HG03097 (cell line): ENCODE measurements around the gene ZXDC.

Experiments
- ATAC-seq: cut with Tn5 transposase; IDR thresholded peaks from one replicate; pipeline ENCODE4 v1.9.1; 2021; ENCODE audit not compliant: unreplicated experiment, low FRiP score

The ZXDC gene, protein sequence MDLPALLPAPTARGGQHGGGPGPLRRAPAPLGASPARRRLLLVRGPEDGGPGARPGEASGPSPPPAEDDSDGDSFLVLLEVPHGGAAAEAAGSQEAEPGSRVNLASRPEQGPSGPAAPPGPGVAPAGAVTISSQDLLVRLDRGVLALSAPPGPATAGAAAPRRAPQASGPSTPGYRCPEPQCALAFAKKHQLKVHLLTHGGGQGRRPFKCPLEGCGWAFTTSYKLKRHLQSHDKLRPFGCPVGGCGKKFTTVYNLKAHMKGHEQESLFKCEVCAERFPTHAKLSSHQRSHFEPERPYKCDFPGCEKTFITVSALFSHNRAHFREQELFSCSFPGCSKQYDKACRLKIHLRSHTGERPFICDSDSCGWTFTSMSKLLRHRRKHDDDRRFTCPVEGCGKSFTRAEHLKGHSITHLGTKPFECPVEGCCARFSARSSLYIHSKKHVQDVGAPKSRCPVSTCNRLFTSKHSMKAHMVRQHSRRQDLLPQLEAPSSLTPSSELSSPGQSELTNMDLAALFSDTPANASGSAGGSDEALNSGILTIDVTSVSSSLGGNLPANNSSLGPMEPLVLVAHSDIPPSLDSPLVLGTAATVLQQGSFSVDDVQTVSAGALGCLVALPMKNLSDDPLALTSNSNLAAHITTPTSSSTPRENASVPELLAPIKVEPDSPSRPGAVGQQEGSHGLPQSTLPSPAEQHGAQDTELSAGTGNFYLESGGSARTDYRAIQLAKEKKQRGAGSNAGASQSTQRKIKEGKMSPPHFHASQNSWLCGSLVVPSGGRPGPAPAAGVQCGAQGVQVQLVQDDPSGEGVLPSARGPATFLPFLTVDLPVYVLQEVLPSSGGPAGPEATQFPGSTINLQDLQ

DNA sequence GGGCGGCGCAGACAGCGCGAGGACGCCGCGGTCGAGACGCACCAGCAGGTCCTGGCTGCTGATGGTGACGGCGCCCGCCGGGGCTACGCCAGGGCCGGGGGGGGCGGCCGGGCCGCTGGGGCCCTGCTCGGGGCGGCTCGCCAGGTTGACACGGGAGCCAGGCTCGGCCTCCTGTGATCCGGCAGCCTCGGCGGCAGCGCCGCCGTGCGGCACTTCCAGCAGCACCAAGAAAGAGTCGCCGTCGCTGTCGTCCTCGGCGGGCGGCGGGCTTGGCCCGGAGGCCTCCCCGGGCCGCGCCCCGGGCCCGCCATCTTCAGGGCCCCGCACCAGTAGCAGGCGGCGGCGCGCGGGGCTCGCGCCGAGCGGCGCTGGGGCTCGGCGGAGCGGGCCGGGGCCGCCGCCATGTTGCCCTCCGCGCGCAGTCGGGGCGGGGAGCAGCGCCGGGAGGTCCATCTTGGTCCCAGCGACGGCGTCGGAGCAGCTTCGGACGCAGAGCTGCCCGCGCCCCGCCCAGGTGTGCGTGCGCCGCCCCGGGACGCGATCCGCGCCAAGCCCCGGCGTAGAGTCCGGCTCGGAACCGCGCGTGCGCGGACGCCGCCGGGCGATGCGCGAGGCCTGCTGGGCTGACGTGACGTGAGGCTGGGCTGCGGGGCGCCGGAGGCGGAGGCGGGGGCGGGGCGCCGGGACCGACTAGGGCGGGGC is at the start of gene ZXDC:
Gene ZXDC (minus strand): TSS at position 479 of the 702 bp plus-strand sequence. CDS start 26 bp downstream, at position 453.
- peak; percentile 84 for ATAC-seq

DNA sequence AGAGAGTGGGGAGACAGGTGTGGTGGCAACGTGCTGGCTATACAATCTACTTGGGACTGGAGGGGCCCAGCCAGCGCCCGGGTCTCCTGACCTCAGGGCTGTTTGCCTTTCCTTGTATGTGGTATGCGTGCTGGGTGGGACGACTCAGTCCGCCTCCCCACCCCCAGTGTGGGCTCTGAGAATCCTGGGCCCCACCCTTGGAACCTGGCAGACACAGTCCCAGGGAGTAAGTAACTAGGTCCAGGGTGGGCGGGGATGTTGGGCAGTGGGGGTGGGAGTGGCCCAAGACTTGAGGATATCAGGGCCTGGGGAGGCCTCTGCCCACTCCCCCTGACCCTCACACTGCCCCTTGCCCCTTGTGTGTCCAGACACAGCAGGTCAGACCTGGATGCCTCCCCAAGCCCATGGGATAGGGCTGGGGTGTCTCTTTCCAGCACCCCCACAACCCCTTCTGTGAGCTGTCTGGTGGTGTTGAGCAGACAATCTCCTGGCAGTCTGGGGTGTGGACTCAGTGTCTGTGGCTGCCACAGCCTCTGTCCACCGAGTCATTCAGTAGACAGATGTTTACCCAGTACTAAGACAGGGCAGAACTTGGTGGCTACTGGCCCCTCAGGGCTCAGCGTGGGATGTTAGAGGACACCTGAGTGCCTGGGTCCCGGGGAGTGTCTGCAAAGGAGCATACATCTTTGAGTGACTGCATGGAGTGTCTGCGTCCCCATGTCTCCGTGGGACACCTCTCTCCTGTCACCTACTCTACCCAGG is 49.6 kb upstream of the ZXDC start:
- no peak for ATAC-seq

DNA sequence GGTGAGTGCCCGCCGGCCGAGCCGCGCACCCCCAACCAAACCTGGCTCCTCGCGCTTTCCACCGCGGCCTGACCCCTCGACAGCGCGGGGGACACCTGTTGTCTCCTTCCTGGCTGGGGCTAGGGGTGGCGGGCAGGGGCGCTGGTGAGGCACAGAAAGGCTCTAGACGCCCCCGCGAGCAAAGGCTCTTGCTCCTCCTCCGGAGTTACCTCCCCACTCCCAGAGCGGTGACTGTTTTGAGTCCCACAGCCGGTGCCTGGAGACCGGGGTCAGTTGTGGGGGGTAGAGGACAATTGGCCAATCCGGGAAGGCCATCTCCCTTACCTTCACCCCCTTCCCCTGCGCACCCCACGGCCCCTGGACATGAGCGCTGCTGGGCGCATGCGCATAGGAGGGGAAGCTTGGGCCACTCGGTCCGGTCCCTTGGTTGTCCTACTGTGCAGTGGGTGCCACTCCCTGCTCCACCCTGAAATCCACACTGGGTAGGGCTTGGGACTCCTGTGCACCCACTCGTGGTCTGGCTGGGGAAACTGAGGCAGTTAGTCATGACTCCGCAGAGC is 48.8 kb upstream of the ZXDC start:
- ATAC-seq: no peak

DNA sequence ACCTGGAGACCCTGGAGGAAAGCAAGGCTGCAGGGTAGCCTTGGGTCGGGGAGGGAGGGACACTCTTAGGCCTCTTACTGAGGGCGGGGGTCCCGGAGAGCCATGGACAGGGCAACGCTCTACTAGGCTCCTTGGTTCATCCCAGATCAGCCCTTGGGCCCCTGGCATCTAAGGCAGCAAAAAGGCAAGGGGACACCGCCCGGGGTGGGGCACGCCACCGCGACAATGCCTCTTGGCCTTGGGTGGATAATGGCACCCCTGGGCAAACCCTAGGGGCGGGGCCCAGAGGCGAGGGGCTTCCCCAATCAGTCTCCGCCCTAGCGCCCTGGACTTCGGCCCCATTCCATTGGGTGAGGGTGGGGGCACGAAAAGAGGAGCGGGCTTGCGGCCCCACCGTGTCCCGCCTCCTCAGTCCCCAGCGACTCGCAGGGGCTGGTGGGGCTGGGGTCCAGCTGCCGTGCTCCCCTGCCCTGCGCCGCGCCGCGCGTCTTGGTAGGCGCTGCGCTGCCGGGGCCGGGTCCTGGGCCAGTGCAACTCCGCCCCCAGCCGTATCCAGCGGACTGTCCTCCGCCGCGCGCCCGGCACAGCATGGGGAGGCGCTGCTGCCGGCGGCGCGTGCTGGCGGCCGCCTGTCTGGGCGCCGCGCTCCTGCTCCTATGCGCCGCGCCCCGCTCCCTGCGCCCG is 48.2 kb upstream of the ZXDC start, which contains the start of gene CHST13:
Gene CHST13 (plus strand): TSS at position 411 of the 684 bp plus-strand sequence. CDS start 178 bp downstream, at position 589.
- ATAC-seq: no peak

DNA sequence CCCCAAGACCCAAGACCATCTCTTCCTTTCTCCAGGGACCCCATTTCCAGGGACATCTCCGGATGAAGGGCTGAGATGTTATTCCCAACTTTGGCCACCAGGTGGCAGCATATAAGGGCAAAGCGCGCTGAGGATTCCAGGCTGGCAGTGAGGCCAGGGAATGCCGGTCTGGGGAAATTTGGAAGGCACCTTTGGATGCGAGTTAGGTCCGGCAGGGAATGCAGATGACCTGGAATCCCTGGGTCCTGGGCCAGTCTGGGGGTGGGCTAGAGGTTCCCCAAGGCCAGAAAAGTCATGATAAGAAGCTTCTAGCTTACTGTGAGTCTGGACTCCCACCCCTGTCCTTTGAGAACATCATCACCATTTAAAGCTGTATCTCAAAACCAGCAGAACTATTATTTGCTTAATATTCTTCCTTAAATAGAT is 46.7 kb upstream of the ZXDC start:
- no peak for ATAC-seq

DNA sequence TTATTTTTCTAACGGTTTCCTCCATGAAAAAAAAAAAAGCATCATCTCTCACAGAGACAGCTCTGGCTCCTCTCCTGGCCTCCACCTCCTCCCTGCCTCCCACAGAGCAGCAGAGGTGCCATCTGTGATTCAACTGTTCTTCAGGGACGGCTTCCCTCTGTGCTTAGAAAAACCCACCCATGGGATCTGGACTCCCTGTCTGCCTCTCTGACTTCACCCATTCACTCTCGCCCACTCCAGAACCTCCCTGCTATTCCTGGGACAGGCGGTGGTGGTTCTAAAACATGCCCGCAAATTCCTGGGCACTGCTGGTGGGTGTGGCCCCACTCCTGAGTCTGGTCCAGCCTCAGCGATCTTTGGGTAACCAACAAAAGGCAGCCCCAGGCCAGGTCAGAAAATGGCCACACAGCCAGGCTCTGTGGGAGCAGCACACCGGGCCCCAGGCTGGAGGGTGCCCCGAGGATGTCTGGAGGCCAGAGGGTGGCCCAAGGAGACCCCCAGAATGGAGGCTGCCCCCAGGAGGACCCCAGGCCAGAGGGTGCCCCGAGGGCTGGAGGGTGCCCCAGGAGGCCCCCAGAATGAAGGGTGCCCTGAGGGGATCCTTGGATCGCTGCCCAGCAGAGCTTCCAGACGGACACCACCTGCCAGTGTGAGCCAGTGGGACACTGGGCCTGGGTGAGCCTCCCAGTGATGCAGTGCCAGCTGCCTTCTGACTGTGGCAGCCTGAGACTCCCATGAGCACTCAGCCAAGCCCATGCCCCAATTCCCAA is 45.6 kb upstream of the ZXDC start:
- no peak for ATAC-seq

DNA sequence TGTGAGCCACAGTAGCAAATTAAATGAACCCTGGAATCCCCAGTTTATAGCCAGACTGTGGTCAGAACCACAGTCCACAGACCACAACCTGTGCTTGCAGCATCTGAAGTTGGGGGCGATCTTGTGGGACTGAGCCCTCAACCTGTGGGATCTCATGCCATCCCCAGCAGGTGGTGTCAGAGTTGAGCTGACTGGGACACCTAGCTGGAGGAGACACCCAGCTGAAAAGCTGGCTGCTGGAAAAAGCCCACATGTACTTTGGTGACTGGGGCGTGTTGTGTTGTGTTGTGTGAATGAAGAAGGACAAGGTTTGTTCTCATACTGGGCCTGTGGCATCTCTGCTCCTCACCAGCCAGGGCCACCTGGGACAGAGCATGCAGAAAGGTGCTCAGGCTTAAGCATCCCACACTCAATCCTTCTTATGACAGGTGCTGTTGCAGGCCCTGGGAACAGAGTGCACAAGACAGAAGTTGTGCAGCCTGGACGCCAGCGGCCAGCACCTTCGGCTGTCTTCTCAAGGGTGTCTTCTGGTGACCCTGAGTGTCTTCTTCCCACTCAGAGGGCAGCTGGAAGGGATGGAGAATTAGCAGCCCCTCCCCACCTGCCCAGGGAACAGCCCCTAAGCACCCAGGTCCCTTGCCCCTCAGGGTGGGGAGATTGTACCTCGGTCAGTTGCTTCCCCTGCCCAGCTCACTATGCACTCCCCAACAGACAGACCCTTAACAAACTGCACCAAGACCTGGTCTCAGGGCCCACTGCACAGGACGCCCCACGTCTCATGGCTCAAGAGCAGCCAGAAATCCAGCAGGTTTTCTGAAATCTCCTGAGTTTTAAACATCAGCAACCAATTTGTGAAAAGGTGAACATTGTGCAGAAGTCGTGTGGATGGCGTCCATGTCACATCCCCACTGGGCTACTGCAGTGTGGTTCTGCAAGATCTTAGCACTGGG is 44.1 kb upstream of the ZXDC start:
- no peak for ATAC-seq

DNA sequence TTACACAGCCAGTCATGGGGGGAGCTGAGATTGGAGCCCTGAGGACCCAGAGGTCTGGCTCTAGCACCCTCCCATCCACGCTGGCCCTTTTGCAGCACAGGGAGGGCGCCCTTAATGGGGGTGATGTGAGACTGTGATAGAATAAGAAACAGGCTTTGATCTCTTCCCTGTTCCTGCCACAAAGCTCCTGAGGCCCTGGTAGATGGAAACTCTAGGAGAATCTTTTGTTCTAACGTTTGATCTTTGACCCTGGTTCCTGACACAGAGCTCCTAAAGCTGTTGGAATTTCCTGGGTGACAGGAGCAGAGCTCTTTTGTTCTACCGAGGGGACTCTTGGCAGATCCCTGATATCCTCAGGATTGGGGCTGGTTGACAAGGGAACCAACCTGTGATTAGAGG is 43.1 kb upstream of the ZXDC start:
- ATAC-seq: no peak

DNA sequence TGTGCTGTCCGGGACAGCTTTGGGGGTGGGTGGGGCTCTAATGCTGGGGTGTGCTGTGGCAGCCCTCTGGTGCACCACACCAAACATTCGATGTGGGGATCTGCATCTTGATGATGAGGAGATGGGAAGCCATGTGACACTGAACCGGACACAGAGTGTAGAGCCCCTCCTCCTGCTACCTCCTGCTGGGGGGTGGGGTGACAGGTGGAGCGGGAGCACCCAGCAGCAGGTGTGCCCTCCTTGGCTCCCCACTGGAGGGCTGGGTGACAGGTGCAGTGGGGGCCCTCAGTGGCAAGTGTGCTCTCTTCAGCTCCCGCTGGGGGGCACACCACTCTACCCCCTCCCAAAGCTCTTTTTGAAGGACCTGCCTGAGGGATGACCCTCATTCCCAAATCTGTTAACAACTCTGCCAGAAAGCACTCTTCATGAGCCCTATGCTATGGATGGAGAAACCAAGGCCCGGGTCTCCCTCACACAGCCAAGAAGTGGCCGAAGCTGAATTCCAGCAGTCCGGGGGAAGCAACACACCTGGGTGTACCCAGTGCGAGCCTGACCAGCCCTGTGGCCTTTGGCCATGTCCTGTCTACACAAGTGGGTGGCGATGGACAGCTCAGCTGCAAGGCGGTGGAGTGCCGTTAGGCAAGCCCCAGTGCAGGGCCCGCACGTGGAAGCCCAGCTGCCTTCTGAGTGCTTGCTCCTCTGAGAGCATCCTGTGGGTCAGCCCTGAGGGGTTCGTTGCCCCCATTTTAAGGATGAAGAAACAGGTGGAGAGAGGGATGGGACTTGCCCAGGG is 42.5 kb upstream of the ZXDC start:
- ATAC-seq: no peak

DNA sequence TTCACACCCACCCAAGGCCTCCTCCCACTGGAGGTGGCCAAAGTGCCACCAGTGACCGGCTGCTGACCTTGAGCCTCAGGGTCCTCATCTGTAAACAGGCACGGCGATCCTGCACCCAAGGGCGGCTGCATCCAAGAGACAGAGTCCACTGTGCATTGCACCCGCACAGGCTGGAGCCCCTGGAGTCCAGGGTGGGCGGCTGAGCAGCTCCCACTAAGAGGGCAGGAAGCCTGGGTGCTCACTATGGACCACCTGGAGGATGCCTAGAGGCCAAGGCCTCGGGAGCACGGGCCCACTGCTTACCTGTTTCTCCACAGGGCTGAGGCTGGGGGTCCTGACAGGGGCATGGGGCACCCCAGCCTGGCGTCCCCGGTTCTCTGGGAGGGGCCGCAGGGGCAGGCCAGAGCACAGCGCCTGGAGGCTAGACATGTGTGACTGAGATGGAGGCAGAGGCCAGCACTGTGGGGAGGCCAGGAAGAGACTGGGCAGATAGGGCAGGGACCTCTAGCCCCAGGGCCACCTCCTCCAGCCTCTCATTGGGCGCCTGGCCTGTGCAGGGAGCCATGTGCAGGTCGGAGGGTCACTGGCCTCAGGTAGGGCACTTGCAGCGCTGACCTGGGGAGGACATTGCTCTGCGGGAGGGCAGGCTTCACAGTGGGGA is 41.7 kb upstream of the ZXDC start, which contains the start of gene UROC1:
Gene UROC1 (minus strand): TSS at position 483 of the 661 bp plus-strand sequence. CDS start 54 bp downstream, at position 429.
- no peak for ATAC-seq

DNA sequence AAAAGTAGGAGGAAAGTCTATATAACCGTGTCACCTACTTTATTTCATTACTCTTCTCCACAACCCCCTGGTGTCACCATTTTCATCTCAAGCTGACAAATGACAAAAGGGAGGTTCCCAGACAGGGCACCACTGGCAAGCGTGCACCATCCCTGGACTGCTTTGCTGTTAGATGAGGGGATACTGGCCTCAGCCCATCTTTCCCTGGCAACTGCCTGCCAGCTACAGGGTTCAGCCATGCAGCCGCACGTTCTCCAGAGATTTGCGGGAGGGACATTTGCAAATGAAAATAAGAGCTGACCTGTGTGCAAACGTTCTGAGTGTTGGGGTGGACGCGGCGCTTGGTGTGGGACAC is 41.2 kb upstream of the ZXDC start:
- no peak for ATAC-seq

DNA sequence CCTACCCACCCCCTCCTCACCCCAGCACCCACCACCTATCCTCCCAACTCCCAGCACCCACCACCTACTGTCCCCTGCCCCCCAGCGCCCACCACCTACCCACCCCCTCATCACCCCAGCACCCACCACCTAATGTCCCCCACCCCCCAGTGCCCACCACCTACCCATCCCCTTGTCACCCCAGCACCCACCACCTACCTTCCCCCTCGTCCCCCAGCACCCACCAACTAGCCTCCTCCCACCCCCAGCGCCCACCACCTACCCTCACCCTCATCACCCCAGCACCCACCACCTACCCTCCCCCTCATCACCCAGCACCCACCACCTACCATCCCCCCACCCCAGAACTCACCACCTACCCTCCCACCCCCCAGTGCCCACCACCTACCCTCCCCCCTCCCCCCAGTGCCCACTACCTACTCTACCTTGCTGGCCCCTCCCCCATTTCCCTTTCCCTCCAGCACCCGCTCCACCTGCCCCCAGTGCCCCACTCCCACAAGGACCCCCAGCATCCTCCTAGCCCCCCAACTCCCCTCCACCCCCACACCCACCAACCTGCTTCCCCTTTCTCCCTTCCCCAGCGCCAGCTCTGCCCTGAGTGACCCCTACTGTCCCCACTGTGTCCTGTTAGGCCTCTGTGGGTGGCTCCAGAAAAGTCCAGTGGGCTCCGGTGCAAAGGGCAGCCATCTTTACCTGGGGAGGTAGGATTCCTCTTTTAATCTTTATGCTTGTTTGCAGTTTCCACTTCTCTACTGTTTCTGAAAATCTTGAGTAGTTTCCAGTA is 40.7 kb upstream of the ZXDC start:
- ATAC-seq: no peak

DNA sequence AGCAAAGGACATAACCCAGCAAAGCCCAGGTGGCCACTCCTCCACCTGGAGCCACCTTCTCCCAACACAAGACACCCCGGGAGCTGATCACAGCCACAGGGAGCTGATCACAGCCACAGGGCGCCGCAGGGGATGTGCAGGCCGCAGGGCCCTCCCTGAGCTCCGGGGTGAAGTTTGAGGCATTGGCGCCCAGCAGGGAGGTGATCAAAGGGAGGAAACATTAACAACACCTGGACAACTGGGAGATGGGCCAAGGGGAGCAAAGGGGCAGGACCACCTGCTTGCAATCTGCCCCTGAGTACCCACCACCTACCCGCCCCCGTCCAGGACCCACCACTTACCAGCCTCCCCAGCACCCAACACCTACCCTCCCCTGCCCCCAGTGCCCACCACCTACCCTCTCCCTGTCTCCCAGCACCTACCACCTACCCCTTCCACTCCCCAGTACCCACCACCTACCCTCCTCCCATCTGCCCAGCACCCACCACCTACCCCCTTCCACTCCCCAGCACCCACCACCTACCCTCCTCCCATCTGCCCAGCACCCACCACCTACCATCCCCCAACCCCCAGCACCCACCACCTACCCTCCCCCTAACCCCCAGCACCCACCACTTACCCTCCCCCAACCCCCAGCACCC is 39.5 kb upstream of the ZXDC start:
- no peak for ATAC-seq

DNA sequence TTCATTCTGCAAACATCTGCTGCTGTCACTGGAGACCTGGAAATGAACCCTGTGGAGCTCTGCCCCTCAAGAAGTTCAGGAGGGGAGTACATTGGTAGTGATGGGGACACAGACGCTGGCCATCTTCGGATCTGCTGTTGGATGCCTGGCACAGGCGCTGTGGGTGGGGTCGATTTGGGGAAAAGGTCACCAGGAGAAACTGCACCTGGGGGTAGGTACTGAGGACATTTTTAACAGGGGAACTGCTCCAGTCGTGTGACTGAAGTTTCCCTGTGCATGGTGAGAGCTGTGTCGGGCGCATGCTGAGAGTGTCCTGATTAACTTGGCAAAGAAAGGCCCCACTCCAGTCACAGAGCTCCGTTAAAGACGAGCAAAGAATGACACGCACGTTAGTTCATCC is 38.5 kb upstream of the ZXDC start:
- ATAC-seq: no peak
